ENCODE data around the gene ZNF83.
"Not testable (repeated sequence)": the region's sequence is repeated elsewhere in the genome, so short reads cannot be mapped to it uniquely, and the experiment has no call there.

- not testable (repeated sequence) for TF ChIP-seq CTCF (conservative IDR thresholded peaks at IDR 0.05; ENCODE audit: low read depth, low read length); POLR2A (IDR thresholded peaks at IDR 0.05; ENCODE audit: low read depth, low read length); MXI1 (IDR thresholded peaks at IDR 0.05; ENCODE audit: borderline replicate concordance, low read depth, low read length)
These were observed 43.1 kb upstream of the ZNF83 start for GRCh38 chr19:52681216-52681615.
